ENCODE measurements around the gene NTSR1.

GRCh38 chr20:62742550-62742949 lies 33.9 kb downstream of the NTSR1 start:
- no peak for TF ChIP-seq MXI1 (IDR thresholded peaks at IDR 0.05; ENCODE audit: borderline replicate concordance, low read depth, low read length)
- TF ChIP-seq IKZF1 (IDR thresholded peaks at IDR 0.05): no peak
- TF ChIP-seq DNMT3B (CRISPR knock-in tag; conservative IDR thresholded peaks at IDR 0.05): no peak
- no peak for TF ChIP-seq POLR2AphosphoS5 (IDR thresholded peaks at IDR 0.05; ENCODE audit: low read depth, low read length)
- TF ChIP-seq KDM5A (IDR thresholded peaks at IDR 0.05; ENCODE audit: borderline replicate concordance, low read length): no peak
- no peak for TF ChIP-seq CTCF (CRISPR knock-in tag; IDR thresholded peaks at IDR 0.05)
- TF ChIP-seq SPEN (CRISPR knock-in tag; IDR thresholded peaks at IDR 0.05; ENCODE audit: low read depth): no peak
- no peak for TF ChIP-seq ZSCAN5A (CRISPR knock-in tag; IDR thresholded peaks at IDR 0.05; ENCODE audit: borderline replicate concordance)
- TF ChIP-seq XBP1 (CRISPR knock-in tag; IDR thresholded peaks at IDR 0.05): no peak
- no peak for TF ChIP-seq MTA1 (CRISPR knock-in tag; IDR thresholded peaks at IDR 0.05; ENCODE audit: borderline replicate concordance)
- TF ChIP-seq NR3C1 (CRISPR knock-in tag; IDR thresholded peaks at IDR 0.05): no peak
- no peak for TF ChIP-seq SIN3A (IDR thresholded peaks at IDR 0.05; ENCODE audit: borderline replicate concordance, low read depth, low read length)
- no peak for TF ChIP-seq HNF1B (CRISPR knock-in tag; IDR thresholded peaks at IDR 0.05)
- TF ChIP-seq HCFC1 (IDR thresholded peaks at IDR 0.05; ENCODE audit: low read depth, low read length): no peak
